Fibroblast of the aortic adventitia (primary cell): ENCODE results near the gene ST7L. TPM values are rescaled to one million over a fixed set of nuclear protein-coding genes. Genes with fewer than 3 reads are reported as not detected.

Source experiments
- DNase-seq: peaks from one replicate; pipeline ENCODE4 v3.0.0-alpha.2; 2010; ENCODE audit warnings: low read depth
- H3K4me3 ChIP-seq: 2 replicates; pipeline ENCODE4 v1.5.1; 2011; ENCODE audit warnings: low read depth, mild to moderate bottlenecking, control low read depth, low read length, moderate library complexity
- total RNA-seq: library from RNA; depleted of rRNA; stranded (reverse); fragments of >200 nt; gene quantifications from 2 replicates; pipeline ENCODE4 v1.2.3, GENCODE V29; 2012; ENCODE audit warnings: low replicate concordance
- TF ChIP-seq, protein P1 (sequence below): IDR thresholded peaks from 2 replicates; pipeline ENCODE4 v1.5.1; 2011; ENCODE audit warnings: mild to moderate bottlenecking, low read length, control low read depth, inconsistent platforms; ENCODE audit not compliant: insufficient read depth

The ST7L gene
- total RNA-seq, 1 donor = 22.1 TPM

DNA sequence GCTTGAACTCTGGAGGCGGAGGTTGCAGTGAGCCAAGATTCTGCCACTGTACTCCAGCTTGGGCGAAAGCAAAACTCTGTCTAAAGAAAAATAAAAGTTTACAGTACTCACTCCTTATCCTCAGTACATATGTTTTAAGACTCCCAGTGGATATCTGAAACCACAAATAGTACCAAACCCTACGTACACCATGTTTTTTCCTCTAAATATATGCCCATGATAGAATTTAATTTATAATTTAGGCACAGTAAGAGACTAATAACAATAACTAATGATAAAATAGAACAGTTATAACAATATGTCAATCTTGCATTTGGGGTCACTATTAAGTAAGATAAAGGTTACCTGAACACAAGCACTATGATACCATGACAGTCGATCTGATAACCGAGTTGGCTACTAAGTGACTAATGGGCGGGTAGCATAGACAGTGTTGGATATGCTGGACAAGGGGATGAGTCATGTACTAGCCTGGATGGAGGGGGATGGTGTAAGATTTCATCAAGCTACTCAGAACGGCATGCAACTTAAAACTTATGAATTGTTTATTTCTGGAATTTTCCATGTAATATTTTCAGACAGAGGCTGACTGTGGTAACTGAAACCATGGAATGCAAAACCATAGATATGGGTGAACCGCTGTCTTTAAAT is 43.7 kb downstream of the ST7L start:
- TF ChIP-seq, protein P1, sequence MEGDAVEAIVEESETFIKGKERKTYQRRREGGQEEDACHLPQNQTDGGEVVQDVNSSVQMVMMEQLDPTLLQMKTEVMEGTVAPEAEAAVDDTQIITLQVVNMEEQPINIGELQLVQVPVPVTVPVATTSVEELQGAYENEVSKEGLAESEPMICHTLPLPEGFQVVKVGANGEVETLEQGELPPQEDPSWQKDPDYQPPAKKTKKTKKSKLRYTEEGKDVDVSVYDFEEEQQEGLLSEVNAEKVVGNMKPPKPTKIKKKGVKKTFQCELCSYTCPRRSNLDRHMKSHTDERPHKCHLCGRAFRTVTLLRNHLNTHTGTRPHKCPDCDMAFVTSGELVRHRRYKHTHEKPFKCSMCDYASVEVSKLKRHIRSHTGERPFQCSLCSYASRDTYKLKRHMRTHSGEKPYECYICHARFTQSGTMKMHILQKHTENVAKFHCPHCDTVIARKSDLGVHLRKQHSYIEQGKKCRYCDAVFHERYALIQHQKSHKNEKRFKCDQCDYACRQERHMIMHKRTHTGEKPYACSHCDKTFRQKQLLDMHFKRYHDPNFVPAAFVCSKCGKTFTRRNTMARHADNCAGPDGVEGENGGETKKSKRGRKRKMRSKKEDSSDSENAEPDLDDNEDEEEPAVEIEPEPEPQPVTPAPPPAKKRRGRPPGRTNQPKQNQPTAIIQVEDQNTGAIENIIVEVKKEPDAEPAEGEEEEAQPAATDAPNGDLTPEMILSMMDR = no peak
- no peak overlapping the region for H3K4me3 ChIP-seq
- peak; percentile 82 for DNase-seq

DNA sequence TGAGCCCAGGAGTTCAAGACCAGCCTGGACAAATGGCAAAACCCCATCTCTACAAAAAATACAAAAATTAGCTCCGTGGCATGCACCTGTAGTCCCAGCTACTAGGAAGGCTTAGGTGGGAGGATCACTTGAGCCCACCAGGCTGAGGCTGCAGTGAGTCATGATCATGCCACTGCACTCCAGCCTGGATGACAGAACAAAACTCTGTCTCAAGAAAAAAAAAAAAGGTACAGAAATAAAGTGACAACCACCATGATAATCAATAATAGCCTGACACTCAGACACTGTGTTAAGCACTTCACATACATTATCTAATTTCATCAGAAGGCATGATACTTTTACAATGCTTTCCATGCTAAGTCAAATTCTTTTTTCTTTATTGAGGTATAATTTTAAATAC is 53.1 kb downstream of the ST7L start:
- no peak overlapping the region for H3K4me3 ChIP-seq
- TF ChIP-seq, protein P1 = no peak
- no peak for DNase-seq

DNA sequence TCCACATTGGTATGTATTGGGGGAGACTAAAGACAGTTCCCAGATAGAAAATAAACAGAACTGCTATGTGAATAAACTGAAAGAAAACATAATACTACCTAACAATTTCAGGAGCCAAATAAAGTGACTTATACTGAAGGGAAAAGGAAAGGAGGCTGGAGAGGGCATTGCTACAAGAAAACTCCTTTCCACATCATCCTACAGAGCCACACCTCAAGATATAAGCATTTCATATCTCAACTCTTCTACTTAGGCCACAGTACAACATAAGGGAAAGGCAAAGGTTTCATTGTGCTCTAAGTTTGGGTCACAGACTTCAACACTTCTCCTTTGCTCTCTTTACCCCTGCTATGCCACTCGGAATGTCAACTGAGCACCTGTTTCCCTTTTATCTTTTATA is 54.9 kb downstream of the ST7L start:
- H3K4me3 ChIP-seq = no peak overlapping the region
- no peak for DNase-seq
- TF ChIP-seq, protein P1 = no peak

DNA sequence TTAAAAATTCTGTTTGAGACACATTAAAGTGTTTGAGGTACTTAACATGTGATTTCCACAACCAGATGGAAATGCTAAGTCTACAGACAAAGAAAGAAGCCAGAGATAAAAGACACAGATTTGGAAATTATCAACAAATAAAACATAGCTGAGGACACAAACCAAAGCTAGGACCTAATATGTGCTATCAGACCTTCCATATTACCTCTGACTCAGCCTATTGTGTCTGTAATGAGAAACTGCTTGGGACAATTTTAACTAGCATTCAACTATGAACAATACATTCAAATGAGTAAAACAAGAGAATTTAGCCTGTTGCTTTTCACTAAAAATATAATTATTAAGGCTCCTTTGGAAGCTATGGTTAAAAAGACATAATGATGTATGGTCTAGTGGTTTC is 55.6 kb downstream of the ST7L start:
- TF ChIP-seq, protein P1 = no peak
- peak; percentile 56 for DNase-seq

DNA sequence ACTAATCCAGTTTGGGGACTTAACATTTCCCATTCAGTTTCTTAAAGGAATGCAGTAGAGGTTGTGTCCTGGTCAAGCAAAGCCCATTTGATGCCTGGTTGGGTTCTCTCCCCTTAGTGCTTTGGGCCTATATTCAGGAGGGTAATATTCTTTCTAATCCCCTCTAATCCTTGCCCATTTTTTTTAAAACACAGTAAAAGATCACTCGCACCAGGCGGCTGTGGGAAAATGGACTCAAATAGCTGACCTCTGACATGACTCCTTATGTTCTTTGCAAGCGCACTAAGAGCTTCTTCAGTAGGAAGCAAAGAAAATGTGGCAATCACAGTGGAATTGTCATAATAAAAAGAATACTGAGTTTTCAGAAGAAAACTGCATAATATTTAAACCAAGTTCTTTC is 60.3 kb downstream of the ST7L start:
- DNase-seq = no peak
- no peak overlapping the region for H3K4me3 ChIP-seq
- TF ChIP-seq, protein P1 = no peak

More for the DNA sequence above, 55.6 kb downstream of the ST7L start:
- no peak overlapping the region for H3K4me3 ChIP-seq

DNA sequence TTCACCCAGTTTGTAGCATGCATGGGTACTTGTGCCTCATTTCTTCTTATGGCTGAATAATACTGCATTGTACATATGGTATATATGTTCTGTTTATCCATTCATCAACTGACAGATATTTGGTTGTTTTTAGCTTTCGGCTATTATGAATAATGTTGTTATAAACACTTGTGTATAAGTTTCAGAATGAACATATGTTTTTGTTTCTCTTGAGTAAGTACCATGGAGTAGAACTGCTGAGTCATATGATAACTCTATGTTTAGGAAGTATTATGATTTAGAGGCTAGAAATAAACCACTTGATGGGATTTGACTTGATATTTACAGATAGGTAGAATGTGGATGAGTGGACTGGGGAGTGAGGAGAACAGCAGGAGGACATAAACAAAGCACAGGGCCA is 61.6 kb downstream of the ST7L start:
- TF ChIP-seq, protein P1 = no peak
- DNase-seq = peak; percentile 48

DNA sequence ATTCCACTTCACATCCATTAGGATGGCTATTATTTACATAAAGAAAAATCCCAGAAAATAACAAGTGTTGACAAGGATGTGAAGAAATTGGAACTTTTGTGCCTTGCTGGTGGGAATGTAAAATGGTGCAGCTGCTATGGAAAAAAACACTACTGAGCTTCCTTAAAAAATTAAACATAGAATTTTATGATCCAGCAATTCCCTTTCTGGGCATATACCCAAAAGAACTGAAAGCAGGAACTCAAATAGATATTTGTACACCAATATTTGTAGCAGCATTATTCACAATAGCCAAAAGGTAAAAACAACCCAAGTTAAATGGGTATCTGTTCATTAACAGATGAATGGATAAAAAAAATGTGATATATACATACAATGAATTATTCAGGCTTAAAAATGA is 64.5 kb downstream of the ST7L start:
- H3K4me3 ChIP-seq = no peak overlapping the region
- no peak for DNase-seq
- TF ChIP-seq, protein P1 = no peak

More for the DNA sequence above, 61.6 kb downstream of the ST7L start:
- no peak overlapping the region for H3K4me3 ChIP-seq
